Cardiac atrium fibroblast (primary cell): ENCODE data around the gene DOC2A. TPM values are rescaled to one million over a fixed set of nuclear protein-coding genes. Genes with fewer than 3 reads are reported as not detected.

Experiments
- total RNA-seq: library from RNA; depleted of rRNA; stranded (reverse); fragments of >200 nt; gene quantifications from 2 replicates; pipeline ENCODE4 v1.2.3, GENCODE V29; 2015

The DOC2A gene
- not detected in 2 replicates for total RNA-seq

GRCh38 chr16:30010844-30011713 lies at the start of gene DOC2A:
DOC2A (minus strand) TSS chr16:30011027; CDS start chr16:30010222, 805 bp downstream.

GRCh38 chr16:30030841-30031413 lies 20.1 kb upstream of the DOC2A start, which contains the start of gene TLCD3B:
TLCD3B (minus strand) TSS chr16:30031271; CDS start chr16:30030527, 744 bp downstream.

DNA sequence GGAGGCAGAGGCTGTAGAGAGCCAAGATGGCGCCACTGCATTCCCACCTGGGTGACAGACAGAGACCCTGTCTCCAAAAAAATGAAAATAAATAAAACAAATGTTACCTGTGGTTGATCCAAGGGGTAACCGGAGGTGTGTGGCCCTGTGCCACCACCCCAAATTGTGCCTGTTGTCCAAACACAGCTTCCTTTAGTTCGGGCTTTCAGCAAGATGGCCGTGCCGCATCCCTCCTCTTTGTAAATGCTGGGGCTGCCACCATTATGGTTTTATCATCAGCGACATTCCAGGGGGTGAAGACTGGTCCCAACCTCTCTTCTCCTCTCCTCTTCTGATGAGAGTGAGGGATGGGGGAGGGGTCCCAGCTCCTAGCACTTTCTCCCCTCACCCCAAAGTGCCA lies 12.1 kb upstream of the DOC2A start, which contains the start of gene C16orf92:
Gene C16orf92 (plus strand): TSS at position 312 of the 400 bp plus-strand sequence. CDS start 143 bp downstream, outside the sequence.

DNA sequence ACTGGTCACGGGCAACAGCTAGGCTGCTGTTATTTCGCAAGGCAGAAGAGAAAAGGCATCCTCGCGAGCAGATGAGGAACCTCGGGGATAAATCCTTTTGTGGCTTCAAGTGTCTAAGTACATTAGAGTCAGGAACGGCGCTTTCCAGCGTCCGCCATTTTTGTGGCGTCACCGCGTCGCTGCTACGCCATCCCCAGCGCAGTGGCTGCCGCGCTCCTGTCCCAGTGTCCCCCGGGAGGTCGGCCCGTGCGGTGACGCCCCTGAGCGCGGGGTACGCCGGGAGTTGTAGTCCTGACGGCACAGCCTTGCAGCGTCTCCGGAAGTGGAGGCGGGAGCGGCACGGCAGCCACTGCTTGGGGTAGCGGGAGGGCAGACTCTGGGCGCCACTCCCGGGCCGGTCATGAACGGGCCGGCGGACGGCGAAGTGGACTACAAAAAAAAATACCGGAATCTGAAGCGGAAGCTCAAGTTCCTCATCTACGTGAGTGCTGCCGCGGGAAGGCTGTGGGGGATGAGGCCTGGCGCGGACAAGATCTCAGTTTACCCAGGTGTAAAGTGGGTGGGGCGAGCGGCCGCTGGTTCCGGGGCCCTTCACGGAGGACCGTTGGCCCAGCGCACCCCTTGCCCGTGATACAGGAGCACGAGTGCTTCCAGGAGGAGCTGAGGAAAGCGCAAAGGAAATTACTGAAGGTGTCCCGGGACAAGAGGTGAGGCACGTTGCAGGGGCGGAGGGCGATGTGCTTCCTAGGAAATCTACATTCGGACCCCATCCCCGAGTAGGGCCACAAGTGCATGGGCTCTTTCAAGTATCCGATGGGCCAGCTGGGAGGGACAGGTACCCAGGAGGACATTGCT lies 14.7 kb downstream of the DOC2A start, which contains the start of gene INO80E:
Gene INO80E (plus strand): TSS at position 331 of the 855 bp plus-strand sequence. CDS start 70 bp downstream, at position 401.

DNA sequence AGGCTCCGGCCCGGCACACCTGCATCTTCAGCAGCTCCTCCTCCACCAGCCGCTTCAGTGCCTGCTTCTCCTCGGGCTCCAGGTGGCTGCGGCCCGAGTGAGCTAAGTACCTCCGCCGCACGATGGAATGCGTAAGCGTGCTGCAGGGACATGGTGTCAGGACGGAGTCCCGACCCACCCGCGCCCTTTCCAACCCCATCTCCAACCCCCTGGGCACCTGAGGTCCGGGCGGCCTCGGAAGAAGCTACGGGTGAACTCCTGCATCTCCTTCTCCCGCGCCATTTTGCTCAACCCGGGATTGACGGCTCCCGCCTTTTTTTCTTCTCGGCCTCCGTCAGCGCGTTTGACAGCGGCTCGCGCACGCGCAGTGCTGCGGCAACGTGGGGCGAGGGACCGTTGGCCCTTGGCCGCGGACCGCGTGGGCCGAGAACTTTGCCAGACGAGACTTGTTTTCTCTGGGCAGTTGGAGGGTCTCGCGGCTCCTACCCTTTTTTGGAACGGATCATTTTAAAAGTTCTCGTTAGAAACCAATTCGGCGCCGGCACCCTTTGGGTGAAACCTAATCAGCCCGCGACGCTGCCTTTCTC lies 15.4 kb downstream of the DOC2A start, which contains the start of gene HIRIP3:
Gene HIRIP3 (minus strand): TSS at position 294 of the 587 bp plus-strand sequence. CDS start 12 bp downstream, at position 282.

GRCh38 chr16:29973384-29974246 lies 37.2 kb downstream of the DOC2A start, which contains the start of gene TAOK2:
TAOK2 (plus strand) TSS chr16:29973868; CDS start chr16:29977773, 3,905 bp downstream.

GRCh38 chr16:29961479-29962343 lies 49.1 kb downstream of the DOC2A start, which contains the start of gene TMEM219:
TMEM219 (plus strand) TSS chr16:29962079; CDS start chr16:29963144, 1,065 bp downstream.

Other genes starting within 250 kb of the DOC2A start
- not detected in 2 replicates for gene ZG16, start 232.8 kb downstream of the DOC2A start, total RNA-seq
- 28.2 and 30.3 TPM in 2 replicates for gene KIF22, start 220.3 kb downstream of the DOC2A start, total RNA-seq
- 119 and 172 TPM in 2 replicates for gene MAZ, start 204.5 kb downstream of the DOC2A start, total RNA-seq
- 0.16 TPM in 1 of 2 replicates, not detected in the other for gene PRRT2, start 198.8 kb downstream of the DOC2A start, total RNA-seq
- gene PAGR1, start 194.9 kb downstream of the DOC2A start, total RNA-seq = 16.2 and 25.8 TPM in 2 replicates
- gene MVP, start 190.6 kb downstream of the DOC2A start, total RNA-seq = 190 and 191 TPM in 2 replicates
- gene CDIPT, start 147.8 kb downstream of the DOC2A start, total RNA-seq = 133 and 146 TPM in 2 replicates
- gene SEZ6L2, start 111.5 kb downstream of the DOC2A start, total RNA-seq = 31.1 and 40.3 TPM in 2 replicates
- 11.2 and 16.0 TPM in 2 replicates for gene ASPHD1, start 110.5 kb downstream of the DOC2A start, total RNA-seq
- 8.4 and 12.8 TPM in 2 replicates for gene KCTD13, start 84.8 kb downstream of the DOC2A start, total RNA-seq
- 116 and 145 TPM in 2 replicates for gene TMEM219, start 48.9 kb downstream of the DOC2A start, total RNA-seq
- gene TAOK2, start 37.2 kb downstream of the DOC2A start, total RNA-seq = 43.3 and 44.7 TPM in 2 replicates
- 7.8 and 8.1 TPM in 2 replicates for gene HIRIP3, start 15.4 kb downstream of the DOC2A start, total RNA-seq
- gene INO80E, start 14.8 kb downstream of the DOC2A start, total RNA-seq = 58.3 and 77.8 TPM in 2 replicates
- gene C16orf92, start 12.2 kb upstream of the DOC2A start, total RNA-seq = not detected in 2 replicates
- not detected in 2 replicates for gene TLCD3B, start 20.2 kb upstream of the DOC2A start, total RNA-seq
- gene ALDOA, start 54.7 kb upstream of the DOC2A start, total RNA-seq = 2,796 and 2,917 TPM in 2 replicates
- 95.0 and 107 TPM in 2 replicates for gene PPP4C, start 65.0 kb upstream of the DOC2A start, total RNA-seq
- gene TBX6, start 80.9 kb upstream of the DOC2A start, total RNA-seq = under 0.01 TPM in 1 of 2 replicates, not detected in the other
- 41.0 and 52.0 TPM in 2 replicates for gene YPEL3, start 85.2 kb upstream of the DOC2A start, total RNA-seq
- 0.81 and 1.8 TPM in 2 replicates for gene GDPD3, start 102.5 kb upstream of the DOC2A start, total RNA-seq
- gene MAPK3, start 112.2 kb upstream of the DOC2A start, total RNA-seq = 79.4 and 81.2 TPM in 2 replicates
- under 0.01 and 0.90 TPM in 2 replicates for gene CORO1A, start 172.6 kb upstream of the DOC2A start, total RNA-seq
- 272 and 348 TPM in 2 replicates for gene BOLA2B, start 182.6 kb upstream of the DOC2A start, total RNA-seq
- 16.4 and 43.6 TPM in 2 replicates for gene SLX1A, start 182.8 kb upstream of the DOC2A start, total RNA-seq
- 7.1 and 13.4 TPM in 2 replicates for gene SULT1A3, start 188.2 kb upstream of the DOC2A start, total RNA-seq
- gene NPIPB13, start 237.5 kb upstream of the DOC2A start, total RNA-seq = 0.18 and 1.5 TPM in 2 replicates